Heart left ventricle (tissue), 16 donors: Measurements from ENCODE around the gene MPPED1. TPM values are rescaled to one million over a fixed set of nuclear protein-coding genes. Genes with fewer than 3 reads are reported as not detected.

Experiments used
- ATAC-seq, 4 donors: fragments of 200-7000 bp; cut with Tn5 transposase; one replicate each; pipeline ENCODE4 v1.9.1; 2020 to 2022; ENCODE audit warnings: moderate library complexity in 4 of 4, mild to moderate bottlenecking in 3 of 4, moderate number of reproducible peaks in 1 of 4
- DNase-seq, 5 donors: peaks; one replicate each; pipeline ENCODE4 v3.0.0-alpha.2; 2020
- H3K27ac ChIP-seq, 12 donors: fragments of 200-600 bp; sonication (generic) in 4 of 12; one replicate each; pipeline versions ENCODE4 v1.5.0 to v1.8.0; 2016 to 2022; ENCODE audit warnings: mild to moderate bottlenecking in 2 of 12
- H3K27me3 ChIP-seq, 9 donors: fragments of 200-600 bp; sonication (generic) in 2 of 9; one replicate each; pipeline versions ENCODE4 v1.5.1 to v1.8.0; 2016 to 2022; ENCODE audit warnings: mild to moderate bottlenecking in 3 of 9
- H3K36me3 ChIP-seq, 9 donors: fragments of 200-600 bp; sonication (generic) in 2 of 9; one replicate each; pipeline versions ENCODE4 v1.5.0 to v1.8.0; 2018 to 2022; ENCODE audit warnings: mild to moderate bottlenecking in 2 of 9
- H3K4me1 ChIP-seq, 12 donors: fragments of 200-600 bp; sonication (generic) in 4 of 12; one replicate each; pipeline versions ENCODE4 v1.5.0 to v1.8.0; 2016 to 2022; ENCODE audit warnings: mild to moderate bottlenecking in 3 of 12
- H3K4me3 ChIP-seq, 12 donors: fragments of 200-600 bp; sonication (generic) in 4 of 12; one replicate each; pipeline versions ENCODE4 v1.5.0 to v1.8.0; 2017 to 2022; ENCODE audit warnings: mild to moderate bottlenecking in 9 of 12, moderate library complexity in 4 of 12
- H3K9me3 ChIP-seq, 12 donors: fragments of 200-600 bp; sonication (generic) in 4 of 12; one replicate each; pipeline versions ENCODE4 v1.5.0 to v1.8.0; 2016 to 2022; ENCODE audit warnings: mild to moderate bottlenecking in 1 of 12
- POLR2A ChIP-seq, 2 donors: fragments of 450-650 bp; IDR thresholded peaks; one replicate each; pipeline ENCODE4 v1.6.1; 2017; ENCODE audit warnings: antibody characterized with exemption in 2 of 2, mild to moderate bottlenecking in 2 of 2, moderate library complexity in 2 of 2
- WGBS, 4 donors: extraction: QIAGEN DNeasy Blood & Tissue Kit in 2 of 4; methylation state at CpG; one replicate each; pipeline versions ENCODE4 v1.1.5 to v1.1.7; 2013 to 2018; 5-methylcytosine and 5-hydroxymethylcytosine counted together
- intact Hi-C, 10 donors: fragments of 100-400 bp; cut with DNase I; formaldehyde crosslinking; loops; one replicate each; pipeline versions ENCODE4 v1.11.1 to v1.14.2; 2022
- polyA plus RNA-seq, 2 donors: library from polyadenylated mRNA; stranded (reverse); fragments of 200-250 nt; gene quantifications; one replicate each; pipeline ENCODE4 v1.2.3, GENCODE V29; 2013
- total RNA-seq, 9 donors: library from RNA; depleted of rRNA in 2 of 9; stranded (reverse); fragments of >200 nt in 2 of 9; fragmentation: NEBNext Ultra II Directional in 3 of 9; extraction: Animal tissue kit (Norgen Biotek cat#: 25700) in 3 of 9; gene quantifications; one replicate each; pipeline versions ENCODE4 v1.1.0 to v1.2.4, GENCODE V29; 2016 to 2023
- TF ChIP-seq, protein P1 (sequence below), 12 donors: fragments of 200-600 bp; sonication (generic) in 4 of 12; IDR thresholded peaks; one replicate each; pipeline versions ENCODE4 v1.5.0 to v1.8.0; 2018 to 2022; ENCODE audit warnings: antibody characterized with exemption in 12 of 12, mild to moderate bottlenecking in 5 of 12
- donor health status: ischemic (EF 13 %, LVEDD 7.1; RV severe dilation, severe dysfunction).
- donor health status: healthy with polysubstance abuse.
- donor health status: DM: no; HTN: yes; CAD: no.
- donor health status: DM: no; HTN: no; CAD: no.
- donor health status: ischemic (EF 25% LVEDD 6.9; RV normal size, moderate dysfunction).
- donor health status: ischemic (EF 25% LVEDD 5.7; RV mildly dilated, moderate dysfunction).
- donor health status: healthy.
- donor health status: DM: yes; HTN: yes; CAD: no.
- donor health status: ischemic (EF 35%, LVEDD 5.7; RV mildly dilated, moderate dysfunction).
- donor health status: nonischemic (EF 11% LVEDD 7.7; RV severe dilation, severe dysfunction).
- donor health status: DM: yes; HTN: yes; CAD: no.
- donor health status: PGD.
- donor health status: ischemic (EF 29% LVEDD 5.4; RV normal size, mild dysfunction).
- donor health status: nonischemic (EF 23%, LVEDD 6.1; RV moderate dilation, normal function).

The MPPED1 gene
- total and polyA plus RNA-seq, 11 donors = 0.12 TPM; not detected in 10

DNA sequence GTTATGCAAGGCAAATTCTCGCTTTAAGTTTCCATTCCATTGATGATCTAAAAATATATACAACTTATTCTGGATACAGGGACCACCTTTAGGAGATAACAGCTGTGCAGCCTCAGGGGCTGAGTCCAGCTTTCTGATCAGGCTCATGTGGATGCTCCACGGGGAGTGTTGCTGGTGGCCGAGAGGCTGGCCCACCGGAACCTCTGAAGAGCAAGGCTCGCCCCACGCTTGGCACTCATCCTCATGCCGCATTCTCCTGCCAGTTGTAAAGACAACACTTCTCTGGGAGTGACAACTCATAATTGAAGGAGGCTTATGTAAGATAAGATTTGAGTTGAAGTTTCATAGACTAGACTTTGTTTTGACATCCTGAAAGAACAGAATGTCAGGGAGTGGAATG, 123.5 kb downstream of the MPPED1 start:
- 66 to 78% (median 76%) methylated on average over 7 of the region's 7 CpGs for WGBS, 4 donors
- ATAC-seq (no peak), DNase-seq (no peak)
- Histone ChIP-seq H3K4me1 (no peaks in the 10 kb centered on the region), H3K4me3 (no peak overlapping the region), H3K9me3 (peaks cover 0 to 5% (median 0%) of the 10 kb centered on the region in 12 donors), H3K36me3 (no peaks in the 10 kb centered on the region), H3K27me3 (no peaks in the 10 kb centered on the region), H3K27ac (no peak overlapping the region)
- TF ChIP-seq POLR2A (IDR thresholded peaks at IDR 0.05) = no peak
- TF ChIP-seq, protein P1, sequence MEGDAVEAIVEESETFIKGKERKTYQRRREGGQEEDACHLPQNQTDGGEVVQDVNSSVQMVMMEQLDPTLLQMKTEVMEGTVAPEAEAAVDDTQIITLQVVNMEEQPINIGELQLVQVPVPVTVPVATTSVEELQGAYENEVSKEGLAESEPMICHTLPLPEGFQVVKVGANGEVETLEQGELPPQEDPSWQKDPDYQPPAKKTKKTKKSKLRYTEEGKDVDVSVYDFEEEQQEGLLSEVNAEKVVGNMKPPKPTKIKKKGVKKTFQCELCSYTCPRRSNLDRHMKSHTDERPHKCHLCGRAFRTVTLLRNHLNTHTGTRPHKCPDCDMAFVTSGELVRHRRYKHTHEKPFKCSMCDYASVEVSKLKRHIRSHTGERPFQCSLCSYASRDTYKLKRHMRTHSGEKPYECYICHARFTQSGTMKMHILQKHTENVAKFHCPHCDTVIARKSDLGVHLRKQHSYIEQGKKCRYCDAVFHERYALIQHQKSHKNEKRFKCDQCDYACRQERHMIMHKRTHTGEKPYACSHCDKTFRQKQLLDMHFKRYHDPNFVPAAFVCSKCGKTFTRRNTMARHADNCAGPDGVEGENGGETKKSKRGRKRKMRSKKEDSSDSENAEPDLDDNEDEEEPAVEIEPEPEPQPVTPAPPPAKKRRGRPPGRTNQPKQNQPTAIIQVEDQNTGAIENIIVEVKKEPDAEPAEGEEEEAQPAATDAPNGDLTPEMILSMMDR (IDR thresholded peaks at IDR 0.05) = no peak
- intact Hi-C loops = no loop called here

DNA sequence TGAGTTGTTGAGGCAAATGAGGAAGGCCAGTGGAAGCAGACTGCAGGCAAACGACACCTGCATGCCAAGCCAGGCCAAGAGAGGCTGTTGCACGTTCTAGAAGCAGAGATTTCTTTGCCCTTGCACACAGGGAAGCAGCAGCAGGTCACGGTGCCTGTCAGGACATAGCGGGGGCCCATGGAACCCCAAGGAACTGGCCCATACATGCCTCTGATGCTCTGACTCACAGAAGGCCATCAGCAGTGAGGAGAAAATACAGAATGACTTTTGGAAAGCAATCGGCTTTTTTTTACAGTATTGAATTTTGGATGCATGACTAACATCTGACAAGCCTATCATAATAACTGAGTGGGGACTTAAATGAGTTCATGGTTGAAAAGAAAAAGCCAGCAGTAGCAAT, 123.9 kb downstream of the MPPED1 start:
- WGBS, 4 donors = 63 to 70% (median 68%) methylated on average over 5 of the region's 5 CpGs
- no peak for DNase-seq
- ATAC-seq = no peak

DNA sequence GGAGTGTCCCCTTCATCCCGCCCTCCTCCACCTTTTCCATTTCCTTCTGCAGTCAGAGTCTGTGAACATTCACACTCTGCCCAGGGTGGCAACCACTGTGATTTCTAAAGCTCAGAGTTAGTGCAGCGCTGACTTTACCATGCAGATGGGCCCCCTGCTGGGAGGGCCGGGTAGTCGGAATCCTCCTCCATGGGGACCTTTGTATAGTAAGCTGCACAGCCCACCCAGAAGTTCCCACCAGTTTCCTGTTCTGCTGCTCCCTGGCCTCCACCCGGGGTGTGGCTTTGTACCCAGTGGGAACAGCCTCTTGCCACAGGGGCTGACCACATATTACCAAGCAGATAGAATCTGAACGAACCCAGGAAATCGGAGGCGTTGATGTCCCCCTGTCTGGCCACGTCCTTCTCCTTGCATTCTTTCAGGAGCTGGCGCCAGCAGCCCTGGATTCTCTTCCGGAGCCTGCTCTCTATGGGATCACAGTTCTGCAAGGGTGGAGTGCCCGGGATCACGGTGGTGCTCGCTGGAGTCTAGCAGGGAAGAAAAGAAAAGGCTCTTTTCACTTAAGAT, 125.3 kb downstream of the MPPED1 start:
- Histone ChIP-seq H3K27me3 (no peaks in the 10 kb centered on the region), H3K27ac (no peak overlapping the region), H3K36me3 (no peaks in the 10 kb centered on the region), H3K9me3 (peaks cover 0 to 5% (median 0%) of the 10 kb centered on the region in 12 donors), H3K4me3 (no peak overlapping the region), H3K4me1 (no peaks in the 10 kb centered on the region)
- no peak for ATAC-seq
- intact Hi-C loops = no loop called here
- no peak for TF ChIP-seq POLR2A (IDR thresholded peaks at IDR 0.05)
- TF ChIP-seq, protein P1 (IDR thresholded peaks at IDR 0.05) = no peak
- no peak for DNase-seq
- WGBS, 4 donors = 82 to 90% (median 84%) methylated on average over 14 of the region's 14 CpGs

More for the DNA sequence above, 123.9 kb downstream of the MPPED1 start:
- TF ChIP-seq, protein P1 (IDR thresholded peaks at IDR 0.05) = no peak
- no peak for TF ChIP-seq POLR2A (IDR thresholded peaks at IDR 0.05)
- H3K4me3 ChIP-seq = no peak overlapping the region
- H3K27ac ChIP-seq = no peak overlapping the region
- H3K36me3 ChIP-seq = no peaks in the 10 kb centered on the region
- H3K27me3 ChIP-seq = no peaks in the 10 kb centered on the region
- peaks cover 0 to 5% (median 0%) of the 10 kb centered on the region in 12 donors for H3K9me3 ChIP-seq
- intact Hi-C loops = no loop called here
- H3K4me1 ChIP-seq = no peaks in the 10 kb centered on the region

DNA sequence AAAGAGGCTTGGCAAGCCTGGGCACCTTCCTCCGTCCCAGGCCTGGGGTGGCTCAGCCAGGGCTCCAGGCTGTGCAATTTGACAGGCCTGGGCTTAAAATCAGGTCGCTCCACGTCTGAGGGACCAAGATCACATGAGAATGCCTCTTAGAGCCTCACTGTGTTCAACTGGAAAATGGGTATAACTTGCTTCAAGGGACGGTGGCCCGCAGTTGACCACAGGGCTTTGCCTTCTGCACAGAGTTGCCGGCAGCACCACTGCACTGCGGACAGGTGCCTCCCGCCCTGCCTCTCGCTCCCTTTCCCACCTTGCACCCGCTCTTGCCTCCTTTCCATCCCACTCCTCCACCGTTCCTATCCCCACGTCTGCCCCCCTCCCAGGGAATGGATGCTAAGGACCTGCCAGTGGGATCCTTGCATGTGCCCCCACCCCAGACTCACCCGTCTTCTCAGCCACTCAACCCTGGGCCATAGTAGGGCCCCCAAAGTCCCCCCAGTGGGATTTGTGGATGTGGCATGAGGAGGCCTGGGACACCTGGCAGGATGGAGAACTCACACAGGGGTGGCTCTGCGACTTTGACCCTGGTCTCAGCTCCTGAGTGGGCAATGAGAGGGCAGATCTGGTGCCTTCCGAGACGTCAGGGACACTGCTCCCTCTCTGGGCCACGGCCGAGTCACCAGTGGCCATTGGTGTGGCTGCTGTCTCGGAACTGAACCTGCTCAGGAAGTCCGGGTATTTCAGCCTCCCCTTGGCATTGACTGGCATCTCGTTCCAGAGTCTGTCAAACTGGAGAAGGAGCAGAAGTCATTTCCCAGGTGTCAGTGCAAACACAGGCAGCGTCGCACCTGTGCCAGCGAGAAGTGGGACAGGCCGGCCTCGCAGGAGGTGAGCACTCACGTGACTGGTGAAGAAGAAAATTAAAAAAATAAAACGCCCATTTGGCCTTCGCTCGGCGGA, 128.0 kb downstream of the MPPED1 start:
- WGBS, 4 donors = 83 to 88% (median 87%) methylated on average over 30 to 31 of the region's 31 CpGs
- H3K9me3 ChIP-seq = peaks cover 0 to 5% (median 0%) of the 10 kb centered on the region in 12 donors
- no peak overlapping the region for H3K27ac ChIP-seq
- ATAC-seq = no peak
- no peak for DNase-seq
- no peak overlapping the region for H3K4me3 ChIP-seq
- no peaks in the 10 kb centered on the region for H3K4me1 ChIP-seq
- no peaks in the 10 kb centered on the region for H3K36me3 ChIP-seq
- TF ChIP-seq, protein P1 (IDR thresholded peaks at IDR 0.05) = no peak
- TF ChIP-seq POLR2A (IDR thresholded peaks at IDR 0.05) = no peak
- intact Hi-C loops = no loop called here
- no peaks in the 10 kb centered on the region for H3K27me3 ChIP-seq
